ENCODE results near the gene SPAG4.

- TF ChIP-seq BHLHE40 (IDR thresholded peaks at IDR 0.05; ENCODE audit: borderline replicate concordance) (no peak), SP1 (IDR thresholded peaks at IDR 0.05) (no peak), FOXM1 (IDR thresholded peaks at IDR 0.05; ENCODE audit: borderline replicate concordance) (no peak), NFRKB (IDR thresholded peaks at IDR 0.05) (no peak), LEF1 (IDR thresholded peaks at IDR 0.05; ENCODE audit: borderline replicate concordance) (no peak), ELF4 (IDR thresholded peaks at IDR 0.05) (no peak), FOXA1 (IDR thresholded peaks at IDR 0.05) (no peak), ARNT (IDR thresholded peaks at IDR 0.05) (no peak), TARDBP (IDR thresholded peaks at IDR 0.05) (no peak)
These were observed 45.4 kb downstream of the SPAG4 start for GRCh38 chr20:35661053-35661452.
